Hypothalamus (tissue), 51 donors: Measurements from ENCODE around the gene CCND1.
A peak's percentile ranks its signal among the peaks of the same experiment; 100 is the strongest.
"Not testable (repeated sequence)": the region's sequence is repeated elsewhere in the genome, so short reads cannot be mapped to it uniquely, and the experiment has no call there.

Experiments used
- DNase-seq, 51 donors: peaks; one replicate each; lab custom pipeline; 2025; lab: John Stamatoyannopoulos, UW

CCND1 gene

DNA sequence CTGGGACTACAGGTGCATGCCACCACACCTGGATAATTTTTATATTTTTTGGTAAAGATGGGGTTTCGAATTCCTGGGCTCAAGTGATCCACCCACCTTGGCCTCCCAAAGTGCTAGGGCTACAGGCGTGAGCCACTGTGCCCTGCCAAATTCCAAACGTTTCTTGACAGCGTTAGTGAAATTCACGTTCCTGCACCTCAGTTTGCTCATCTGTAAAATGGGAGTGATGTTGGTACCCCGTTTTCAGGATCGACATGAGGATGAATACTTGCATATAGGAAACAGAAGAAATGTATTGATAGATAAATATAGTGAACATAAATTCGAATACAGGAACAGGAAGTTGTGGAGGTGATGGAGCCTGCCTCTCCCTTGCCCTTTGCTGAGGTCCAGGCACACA, 44.4 kb downstream of the CCND1 start:
- DNase-seq: no peak

GRCh38 chr11:69686452-69686851, 45.5 kb downstream of the CCND1 start:
- no peak for DNase-seq

- DNase-seq: no peak
These were observed 45.9 kb downstream of the CCND1 start for GRCh38 chr11:69686856-69687255.

DNA sequence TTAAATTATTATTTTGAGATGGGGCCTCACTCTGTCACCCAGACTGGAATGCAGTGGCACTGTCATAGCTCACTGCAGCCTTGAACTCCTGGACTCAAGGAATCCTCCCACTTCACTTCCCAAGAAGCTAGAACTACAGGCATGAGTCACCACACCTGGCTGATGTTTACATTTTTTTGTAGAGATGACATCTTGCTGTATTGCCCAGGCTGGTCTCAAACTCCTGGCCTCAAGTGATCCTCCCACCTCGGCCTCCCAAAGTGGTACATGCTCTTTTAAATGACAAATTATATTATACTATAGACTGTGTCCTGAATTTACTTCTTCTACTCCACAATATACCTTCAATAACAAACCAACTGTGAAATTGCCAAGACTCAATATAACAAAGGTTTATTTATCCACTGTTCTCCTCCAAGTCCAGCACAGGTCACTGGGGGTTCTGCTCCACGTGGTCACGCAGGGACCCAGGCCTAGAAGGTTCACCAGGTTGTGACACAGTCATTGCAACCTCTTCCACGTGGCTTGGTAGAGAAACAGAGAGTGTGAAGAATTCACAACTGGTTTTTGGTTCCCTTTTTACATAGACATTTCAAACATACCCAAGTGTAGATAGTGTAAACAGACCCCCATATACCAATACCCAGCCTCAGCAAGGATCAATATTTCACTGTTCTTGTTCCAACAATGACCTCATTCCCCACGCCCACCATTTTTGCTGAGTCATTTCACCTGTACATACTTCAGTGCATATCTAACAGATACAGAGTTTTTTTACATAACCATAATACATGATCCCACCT, 47.2 kb downstream of the CCND1 start:
- DNase-seq: not testable (repeated sequence)

DNA sequence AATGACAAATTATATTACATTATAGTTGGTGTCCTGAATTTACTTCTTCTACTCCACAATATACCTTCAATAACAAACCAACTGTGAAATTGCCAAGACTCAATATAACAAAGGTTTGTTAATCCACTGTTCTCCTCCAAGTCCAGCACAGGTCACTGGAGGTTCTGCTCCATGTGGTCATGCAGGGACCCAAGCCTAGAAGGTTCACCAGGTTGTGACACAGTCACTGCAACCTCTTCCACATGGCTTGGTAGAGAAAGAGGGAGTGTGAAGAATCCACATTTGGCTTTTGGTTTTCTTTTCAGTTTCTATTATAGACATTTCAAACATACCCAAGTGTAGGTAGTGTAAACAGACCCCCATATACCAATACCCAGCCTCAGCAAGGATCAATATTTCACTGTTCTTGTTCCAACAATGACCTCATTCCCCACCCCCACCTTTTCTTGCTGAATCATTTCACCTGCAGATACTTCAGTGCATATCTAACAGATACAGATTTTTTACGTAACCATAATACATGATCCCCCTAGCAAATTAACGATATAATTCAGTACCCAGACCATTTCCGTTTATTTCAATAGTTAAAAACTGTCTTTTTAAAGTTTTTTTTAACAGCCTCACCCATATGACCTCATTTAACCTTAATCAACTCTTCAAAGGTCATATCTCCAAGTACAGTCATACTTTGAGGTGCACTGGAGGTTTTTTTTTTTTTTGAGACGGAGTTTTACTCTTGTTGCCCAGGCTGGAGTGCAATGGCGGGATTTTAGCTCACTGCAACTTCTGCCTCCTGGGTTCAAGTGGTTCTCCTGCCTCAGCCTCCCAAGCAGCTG, 48.7 kb downstream of the CCND1 start:
- DNase-seq: no peak

DNA sequence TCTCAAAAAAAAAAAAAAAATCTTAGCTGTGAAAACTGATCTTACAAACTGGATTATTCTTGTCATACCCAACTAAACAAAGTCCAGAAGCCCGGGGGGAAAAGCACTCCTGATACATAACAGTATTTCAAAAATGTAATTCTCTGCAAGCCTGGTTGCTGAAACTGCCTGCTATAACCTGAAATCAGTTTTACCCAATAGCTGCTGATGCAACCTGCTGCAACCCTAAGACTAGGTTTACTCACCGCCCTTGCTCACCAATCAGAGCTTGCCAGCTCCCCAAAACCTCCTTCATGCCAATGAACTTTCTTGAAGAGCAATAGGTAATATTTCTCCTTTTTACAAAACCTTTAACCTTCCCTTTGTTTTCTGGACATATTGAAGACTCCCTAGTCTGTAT, 50.5 kb downstream of the CCND1 start:
- no peak for DNase-seq

GRCh38 chr11:69692422-69692821, 51.5 kb downstream of the CCND1 start:
- DNase-seq: no peak

GRCh38 chr11:69694781-69695180, 53.8 kb downstream of the CCND1 start:
- no peak for DNase-seq

DNA sequence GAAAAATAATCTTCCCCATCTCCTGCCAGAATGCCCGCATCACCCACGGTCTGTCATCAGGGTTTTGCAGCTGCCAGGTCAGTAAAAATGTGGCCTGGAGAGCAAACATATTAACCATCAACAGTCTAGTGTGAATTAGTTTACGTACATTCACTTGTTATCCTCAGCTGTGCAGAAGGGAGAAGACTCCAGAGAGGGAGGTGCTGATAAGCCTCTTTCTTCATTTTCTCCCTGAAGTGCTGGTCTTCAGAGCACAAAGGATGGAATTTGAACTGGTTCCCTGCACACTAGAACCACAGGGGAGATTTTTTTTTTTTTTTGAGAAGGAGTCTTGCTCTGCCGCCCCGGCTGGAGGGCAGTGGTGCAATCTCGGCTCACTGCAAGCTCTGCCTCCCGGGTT, 54.6 kb downstream of the CCND1 start:
- no peak for DNase-seq

GRCh38 chr11:69695995-69696394, 55.0 kb downstream of the CCND1 start:
- not testable (repeated sequence) for DNase-seq

DNA sequence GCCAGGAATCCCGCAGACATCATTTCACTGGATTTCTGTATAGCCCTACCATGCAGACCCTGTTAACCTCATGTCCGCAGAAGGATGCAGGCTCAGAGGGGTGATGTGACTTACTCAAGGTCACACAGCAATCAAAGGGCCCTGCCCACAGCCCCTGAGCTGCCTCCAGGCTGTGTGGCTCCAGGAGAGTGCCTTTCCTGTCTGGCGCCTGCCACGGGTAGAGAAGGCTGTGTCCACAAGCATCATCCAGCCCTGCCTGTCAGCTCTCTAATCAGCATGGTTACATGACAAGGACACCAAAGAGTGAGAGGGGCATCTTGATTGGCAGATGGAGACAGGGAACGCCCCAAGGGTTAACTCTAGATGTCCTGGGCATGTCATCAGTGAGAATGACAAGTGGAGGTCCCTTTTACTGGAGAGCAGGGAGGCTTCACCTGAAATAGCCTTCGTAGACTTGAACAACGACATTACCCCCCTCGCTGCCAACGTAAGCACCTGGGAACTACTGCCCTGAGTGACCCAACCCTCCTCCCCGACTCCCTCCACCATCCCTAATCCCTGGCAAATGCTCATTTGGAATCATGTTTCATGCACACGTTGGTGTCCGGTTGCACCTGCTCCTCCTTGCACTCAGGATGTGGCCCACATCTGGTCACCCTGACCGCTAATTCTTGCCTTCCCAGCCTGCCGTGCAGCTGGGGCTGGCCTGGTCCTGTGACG, 56.0 kb downstream of the CCND1 start:
- DNase-seq: no peak

GRCh38 chr11:69697469-69697843, 56.5 kb downstream of the CCND1 start:
- DNase-seq: no peak

- no peak for DNase-seq
These were observed 56.9 kb downstream of the CCND1 start for GRCh38 chr11:69697861-69698260.

GRCh38 chr11:69698362-69698761, 57.4 kb downstream of the CCND1 start:
- DNase-seq: no peak

- no peak for DNase-seq
These were observed 58.3 kb downstream of the CCND1 start for GRCh38 chr11:69699213-69699612.

GRCh38 chr11:69700278-69701140, 59.6 kb downstream of the CCND1 start:
- peak in 44 of 51 donors; percentile 3 to 71 (median 38) for DNase-seq

- no peak for DNase-seq
These were observed 61.3 kb downstream of the CCND1 start for GRCh38 chr11:69702239-69702691.

DNA sequence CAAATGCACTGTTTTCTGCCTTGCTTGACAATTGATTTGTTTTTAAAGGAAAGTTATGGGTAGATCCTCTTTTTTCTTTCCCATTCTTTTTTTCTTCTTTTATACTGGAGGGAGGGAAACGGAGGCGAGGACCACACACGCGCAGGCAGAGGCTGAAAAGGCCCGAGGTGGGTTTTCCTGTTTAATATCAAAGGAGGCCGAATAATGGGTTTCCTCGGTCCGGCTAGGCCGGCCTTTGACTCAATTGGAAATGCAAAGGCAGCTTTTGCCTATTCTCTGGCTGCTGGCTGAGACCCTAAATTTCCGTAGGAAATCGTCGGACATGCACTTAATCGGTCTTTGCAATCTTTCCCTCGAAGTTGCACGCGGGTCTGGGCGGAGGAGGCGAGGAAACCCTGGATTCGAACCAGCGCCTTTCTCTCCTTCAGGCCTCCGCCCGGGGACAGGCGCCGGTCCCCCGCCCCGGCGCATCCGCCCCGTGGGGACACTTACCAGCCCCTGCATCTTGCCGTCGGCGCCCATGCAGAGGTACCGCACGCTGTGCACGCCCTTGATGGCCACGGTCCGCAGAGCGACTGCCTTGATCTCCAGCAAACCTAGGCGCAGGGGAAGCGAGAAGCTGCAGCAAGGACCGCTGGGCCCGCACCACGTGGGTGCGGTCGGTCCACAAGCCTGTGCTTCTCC, 62.0 kb downstream of the CCND1 start:
- no peak for DNase-seq

DNA sequence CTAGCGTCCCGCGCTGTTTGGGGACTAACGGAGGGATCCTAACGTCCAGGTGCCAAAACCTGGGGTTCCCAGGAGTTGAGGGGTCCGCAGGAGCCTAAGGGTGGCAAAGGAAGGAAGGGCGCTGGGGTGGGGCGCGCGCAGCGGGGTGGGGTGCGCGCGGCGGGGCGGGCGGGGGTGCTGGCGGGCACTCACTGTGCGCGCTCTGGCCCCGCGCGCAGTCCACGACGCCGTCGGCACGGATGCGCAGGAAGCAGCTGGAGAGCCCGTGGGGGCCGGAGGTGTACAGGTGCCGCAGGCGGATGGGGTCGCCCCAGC, 62.5 kb downstream of the CCND1 start:
- DNase-seq: no peak
